ENCODE measurements around the gene POGLUT3.

Gene POGLUT3

GRCh38 chr11:108500169-108500568 lies 2.0 kb upstream of the POGLUT3 start:
- no peak for DNase-seq

GRCh38 chr11:108498816-108499408 lies 728 bp upstream of the POGLUT3 start:
- DNase-seq = no peak

GRCh38 chr11:108497317-108498045 lies 703 bp downstream of the POGLUT3 start:
- DNase-seq = peak; percentile 94

- no peak for DNase-seq
Observed at GRCh38 chr11:108496643-108497256, 1.4 kb downstream of the POGLUT3 start.

- no peak for DNase-seq
Observed at GRCh38 chr11:108495326-108495725, 2.9 kb downstream of the POGLUT3 start.

- no peak for DNase-seq
Observed at GRCh38 chr11:108494182-108494581, 4.0 kb downstream of the POGLUT3 start.

GRCh38 chr11:108491936-108492335 lies 6.2 kb downstream of the POGLUT3 start:
- no peak for DNase-seq

- DNase-seq = no peak
Observed at GRCh38 chr11:108486828-108487227, 11.4 kb downstream of the POGLUT3 start.

- DNase-seq = no peak
Observed at GRCh38 chr11:108486331-108486730, 11.9 kb downstream of the POGLUT3 start.

- no peak for DNase-seq
Observed at GRCh38 chr11:108483163-108483562, 15.0 kb downstream of the POGLUT3 start.

- no peak for DNase-seq
Observed at GRCh38 chr11:108474664-108475463, 23.3 kb downstream of the POGLUT3 start.

GRCh38 chr11:108472681-108473080 lies 25.5 kb downstream of the POGLUT3 start:
- no peak for DNase-seq

- DNase-seq = no peak
Observed at GRCh38 chr11:108468478-108468864, 29.7 kb downstream of the POGLUT3 start.

GRCh38 chr11:108467091-108467823 lies 30.9 kb downstream of the POGLUT3 start, which contains the start of gene C11orf65:
C11orf65 (minus strand) TSS chr11:108467529; CDS start chr11:108461559, 5,970 bp downstream.
- DNase-seq = peak; percentile 96

- DNase-seq = no peak
Observed at GRCh38 chr11:108466405-108466804, 31.8 kb downstream of the POGLUT3 start.

GRCh38 chr11:108453207-108453835 lies 44.9 kb downstream of the POGLUT3 start:
- DNase-seq = no peak
